Right ventricle myocardium superior (tissue), 1 donor: ENCODE data around the gene SYN1. TPM values are rescaled to one million over a fixed set of nuclear protein-coding genes. Genes with fewer than 3 reads are reported as not detected.
A peak's percentile ranks its signal among the peaks of the same experiment; 100 is the strongest.
"Not testable (repeated sequence)": the region's sequence is repeated elsewhere in the genome, so short reads cannot be mapped to it uniquely, and the experiment has no call there.

Experiments
- ATAC-seq: fragments of 200-7000 bp; cut with Tn5 transposase; one replicate; pipeline ENCODE4 v1.9.1; 2020; ENCODE audit warnings: mild to moderate bottlenecking; ENCODE audit not compliant: poor library complexity
- DNase-seq: peaks from one replicate; pipeline ENCODE4 v3.0.0-alpha.2; 2020
- intact Hi-C: fragments of 100-400 bp; cut with DNase I; formaldehyde crosslinking; loops from one replicate; pipeline ENCODE4 v1.11.2; 2022
- total RNA-seq: library from RNA; stranded (reverse); fragmentation: NEBNext Ultra II Directional; extraction: Animal tissue kit (Norgen Biotek cat#: 25700); gene quantifications from one replicate; pipeline ENCODE4 v1.2.1, GENCODE V29; 2021
- donor health status: DM: no; HTN: yes; CAD: no; lungs with severe emphysema.

Gene SYN1
- total RNA-seq, 1 donor from 2014 or later = 10.9 TPM

DNA sequence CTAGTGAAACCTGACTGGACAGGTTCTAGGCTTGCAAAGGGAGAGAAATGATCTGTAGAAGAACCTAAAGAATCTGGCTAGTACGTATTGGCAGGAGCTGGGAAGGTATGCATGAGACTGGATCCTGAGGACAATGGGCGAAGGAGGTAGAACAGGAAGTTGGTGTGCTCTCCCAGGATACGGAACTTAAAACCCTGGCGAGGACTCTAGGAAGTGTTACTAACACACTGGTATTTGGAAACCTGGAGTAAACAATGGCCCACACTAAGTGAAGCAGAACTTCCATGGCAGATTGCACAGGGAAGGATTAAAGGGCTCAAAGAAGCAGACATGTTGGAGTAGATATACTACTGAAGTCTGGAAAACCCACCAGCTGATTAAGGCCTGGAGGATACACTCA lies 9.1 kb downstream of the SYN1 start:
- no peak for ATAC-seq
- intact Hi-C loops = no loop called here
- DNase-seq = no peak

DNA sequence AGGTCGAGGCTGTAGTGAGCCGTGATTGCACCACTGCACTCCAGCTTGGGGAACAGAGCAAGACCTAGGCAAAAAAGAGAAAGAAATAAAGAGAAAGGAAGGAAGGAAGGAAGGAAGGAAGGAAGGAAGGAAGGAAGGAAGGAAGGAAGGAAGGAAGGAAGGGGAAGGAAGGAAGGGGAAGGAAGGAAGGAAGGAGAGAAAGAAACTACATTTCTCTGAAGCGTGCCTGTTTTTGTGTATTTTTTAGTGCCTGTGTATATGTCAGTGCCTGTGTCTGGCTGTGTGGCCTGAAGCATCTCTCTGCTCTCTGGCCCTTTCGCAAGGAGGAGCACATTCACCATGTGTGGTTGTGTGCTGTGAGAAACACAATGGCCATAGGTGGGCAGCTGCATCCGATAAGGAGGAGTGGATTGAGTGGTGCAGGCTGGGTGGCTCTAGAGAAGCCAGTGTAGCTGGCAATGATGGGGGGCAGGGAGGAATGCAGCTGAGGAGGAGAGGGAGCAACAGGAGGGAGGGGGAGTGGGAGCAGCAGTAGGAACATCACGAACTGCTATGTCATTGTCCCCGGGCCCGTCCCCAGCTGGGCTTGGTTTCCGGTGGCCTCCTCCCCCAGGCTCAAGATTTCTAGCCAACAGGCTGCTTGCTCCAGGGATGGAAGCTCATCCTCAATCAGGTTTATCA lies 11.4 kb downstream of the SYN1 start:
- intact Hi-C loops = no loop called here
- ATAC-seq = no peak
- DNase-seq = no peak

DNA sequence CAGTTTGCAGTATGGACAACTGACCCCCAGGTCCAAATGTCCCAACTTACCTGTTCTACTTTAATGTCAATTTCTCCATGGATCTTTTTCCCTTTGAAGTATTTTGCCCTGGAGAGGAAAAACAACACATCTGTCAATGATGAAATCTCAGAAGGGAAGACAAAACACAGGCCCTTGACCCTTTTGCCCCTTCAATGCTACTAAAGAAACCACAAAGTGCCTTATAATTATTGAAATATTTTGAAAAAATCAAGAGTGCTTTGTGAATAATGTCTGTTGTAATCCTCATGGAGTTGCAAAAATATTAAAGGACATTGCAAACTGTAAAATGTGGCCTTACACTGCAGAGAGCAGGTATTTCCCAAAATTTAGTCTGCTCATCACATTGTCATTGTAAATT lies 12.6 kb downstream of the SYN1 start:
- no peak for DNase-seq
- ATAC-seq = no peak
- intact Hi-C loops = no loop called here

DNA sequence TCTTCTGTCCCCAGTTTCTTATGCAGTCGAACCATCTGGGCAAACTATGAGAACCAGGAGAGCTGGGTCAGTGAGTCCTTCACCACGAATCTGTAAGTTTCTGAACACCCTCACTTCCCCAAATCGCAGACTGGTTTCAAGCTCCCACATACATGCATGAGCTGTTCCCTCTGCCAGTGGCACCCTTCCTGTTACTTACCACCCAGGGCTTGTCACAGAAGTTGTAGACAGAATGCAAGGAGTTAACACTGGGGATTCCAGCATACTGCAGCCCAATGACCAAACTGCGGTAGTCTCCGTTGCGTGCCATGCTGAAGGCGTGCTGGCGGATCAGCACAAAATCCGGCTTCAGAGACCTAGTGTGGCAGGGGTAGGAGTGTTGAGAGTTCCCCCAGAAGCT lies 14.6 kb downstream of the SYN1 start:
- intact Hi-C loops = no loop called here
- DNase-seq = no peak
- no peak for ATAC-seq

DNA sequence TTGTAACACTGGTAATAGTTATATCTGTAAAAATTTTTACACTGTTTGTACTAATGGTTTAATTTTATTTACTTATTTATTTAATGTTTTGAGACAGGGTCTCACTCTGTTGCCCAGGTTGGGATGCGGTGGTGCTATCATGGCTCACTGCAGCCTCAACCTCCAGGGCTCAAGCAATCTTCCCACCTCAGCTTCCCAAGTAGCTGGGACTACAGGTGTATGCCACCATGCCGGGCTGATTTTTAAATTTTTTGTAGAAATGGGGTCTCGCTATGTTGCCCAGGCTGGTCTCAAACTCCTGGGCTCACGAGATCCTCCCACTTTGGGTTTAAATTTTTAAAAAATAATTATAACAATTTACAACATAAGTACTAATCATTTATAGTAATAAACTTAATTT lies 16.5 kb downstream of the SYN1 start:
- intact Hi-C loops, DNase-seq, ATAC-seq: not testable (repeated sequence)

DNA sequence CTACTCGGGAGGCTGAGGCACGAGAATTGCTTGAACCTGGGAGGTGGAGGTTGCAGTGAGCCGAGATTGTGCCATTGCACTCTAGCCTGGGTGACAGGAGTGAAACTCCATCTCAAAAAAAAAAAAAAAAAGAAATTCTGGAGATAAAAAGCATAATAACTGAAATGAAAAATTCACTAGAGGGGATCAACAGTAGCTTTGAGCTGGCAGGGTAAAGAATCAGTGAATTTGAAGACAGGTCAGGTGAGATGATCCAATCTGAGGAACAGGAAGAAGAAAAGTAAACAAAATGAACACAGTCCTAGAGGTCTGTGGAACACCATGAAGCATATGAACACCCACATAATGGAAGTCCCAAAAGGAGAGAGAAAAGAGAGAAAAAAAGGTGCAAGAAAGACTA lies 22.4 kb downstream of the SYN1 start:
- ATAC-seq (no peak), DNase-seq (no peak)
- intact Hi-C loops = no loop called here

DNA sequence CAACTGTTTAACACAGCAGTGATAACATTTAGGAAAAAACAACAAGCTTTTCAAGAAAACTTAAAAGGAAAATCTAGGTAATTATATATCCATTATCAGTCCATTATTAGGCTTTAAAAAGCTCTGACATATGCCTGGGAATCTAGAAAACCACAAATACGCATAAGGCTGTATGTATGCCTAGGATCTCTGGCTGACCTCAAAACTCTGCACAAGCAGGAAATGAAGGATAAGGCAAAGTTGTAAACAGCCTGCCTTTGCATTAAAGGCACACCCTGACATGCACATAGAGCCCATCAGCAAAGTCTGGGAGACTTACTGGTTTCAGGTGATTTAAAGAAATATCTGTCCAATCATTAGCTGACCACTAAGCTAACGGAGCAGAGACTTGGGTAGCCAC lies 23.4 kb downstream of the SYN1 start:
- DNase-seq (no peak), ATAC-seq (no peak)
- intact Hi-C loops = no loop called here

DNA sequence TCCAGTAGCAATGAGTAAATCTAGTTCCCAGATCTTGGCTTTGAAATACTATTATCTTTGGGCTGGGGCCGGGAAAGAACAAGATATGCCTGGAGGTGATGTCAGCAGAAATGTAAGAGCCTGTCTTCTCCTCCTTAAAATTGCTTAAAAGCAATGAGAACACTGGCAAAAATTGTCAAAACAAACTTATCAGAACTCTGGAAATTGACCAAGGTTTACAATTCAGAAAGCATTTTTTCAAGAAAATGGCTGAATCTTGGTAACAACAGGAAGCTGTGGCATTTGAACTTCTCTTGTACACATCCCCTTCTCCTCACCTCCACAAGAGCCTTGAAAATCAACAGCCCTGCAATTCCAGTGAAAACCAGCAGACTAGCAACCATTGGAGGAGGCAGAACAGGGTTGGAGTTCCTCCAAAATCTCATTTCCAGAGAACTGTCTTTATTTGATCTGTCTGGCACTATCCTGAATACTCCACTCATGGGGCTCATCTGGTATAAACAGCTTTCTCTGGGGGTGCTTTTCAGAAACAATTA lies 23.9 kb downstream of the SYN1 start:
- intact Hi-C loops = no loop called here
- ATAC-seq = peak; percentile 57
- no peak for DNase-seq

DNA sequence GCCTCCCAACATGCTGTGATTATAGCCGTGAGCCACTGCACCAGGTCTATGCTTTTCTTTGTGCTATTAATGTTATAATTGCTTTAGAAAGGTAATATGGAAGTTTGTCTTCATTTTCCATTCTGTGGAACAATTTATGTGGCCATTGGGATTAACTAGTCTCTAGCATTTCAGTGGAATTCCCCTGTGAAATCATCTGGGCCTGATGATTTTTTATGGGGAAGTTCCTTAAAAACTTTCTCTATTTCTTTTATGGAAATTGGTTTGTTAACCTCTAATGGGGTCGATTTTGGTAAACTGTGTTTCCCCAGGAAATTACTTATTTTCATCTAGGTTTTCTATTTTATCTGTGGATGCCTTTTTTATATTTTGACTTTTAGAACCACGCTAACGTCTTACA lies 26.1 kb downstream of the SYN1 start:
- intact Hi-C loops = no loop called here
- ATAC-seq (no peak), DNase-seq (no peak)

DNA sequence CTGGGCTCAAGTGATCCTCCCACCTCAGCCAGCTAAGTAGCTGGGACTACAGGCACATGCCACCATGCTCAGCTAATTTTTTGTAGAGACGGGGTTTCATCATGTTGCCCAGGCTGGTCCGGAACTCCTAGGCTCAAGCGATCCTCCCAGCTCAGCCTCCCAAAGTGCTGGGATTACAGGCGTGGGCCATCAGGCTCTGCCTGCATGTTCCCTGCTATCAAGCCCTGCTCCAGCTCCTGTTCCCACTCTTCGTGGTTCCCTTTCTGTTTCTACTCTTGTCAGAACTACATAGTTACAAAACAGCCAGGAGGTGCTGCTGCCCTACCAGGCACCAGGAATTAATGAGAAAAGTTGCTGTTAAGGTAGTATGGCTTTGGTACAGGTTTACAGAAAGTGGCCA lies 28.7 kb downstream of the SYN1 start:
- intact Hi-C loops = no loop called here
- ATAC-seq (no peak), DNase-seq (no peak)

DNA sequence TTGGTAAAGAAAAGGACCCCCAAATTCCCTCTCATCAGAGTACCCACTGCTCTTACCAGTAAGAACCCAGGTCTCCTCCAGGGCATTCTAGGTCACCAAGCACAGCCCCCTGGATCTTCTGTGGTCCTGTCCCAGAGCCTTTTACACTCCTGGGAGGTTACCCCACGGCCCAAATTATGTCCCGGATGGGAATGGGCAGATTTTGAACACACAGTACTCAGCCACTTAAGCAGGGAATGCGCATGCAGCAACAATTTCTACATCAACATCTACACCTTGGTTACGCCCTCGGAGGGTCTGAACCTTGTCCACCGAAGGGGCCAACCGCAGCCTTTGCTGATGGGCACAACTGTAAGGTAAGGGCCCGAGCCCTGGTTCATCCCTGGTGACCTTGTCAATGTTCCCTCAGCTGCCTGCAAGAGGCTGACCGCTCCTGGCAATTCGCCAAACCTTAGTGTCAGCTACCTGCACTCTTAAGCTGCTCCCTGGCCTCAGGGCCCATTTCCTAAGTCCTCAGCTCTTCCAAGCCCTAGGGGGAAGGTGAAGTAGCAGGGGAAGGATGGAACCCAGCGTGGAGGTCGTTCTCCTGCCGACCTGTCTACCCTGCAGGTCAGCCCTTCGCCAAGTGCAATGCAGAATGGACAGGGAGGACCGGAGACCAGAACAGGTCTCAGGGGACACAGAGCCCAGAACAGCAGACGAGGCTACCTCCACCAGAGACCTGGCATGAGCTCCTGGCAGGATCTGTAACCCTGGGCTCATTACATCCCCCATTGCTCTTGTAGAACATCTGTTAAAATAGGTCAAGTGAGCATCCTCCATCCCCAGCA lies 31.5 kb downstream of the SYN1 start:
- DNase-seq (no peak), ATAC-seq (no peak)
- intact Hi-C loops = no loop called here

DNA sequence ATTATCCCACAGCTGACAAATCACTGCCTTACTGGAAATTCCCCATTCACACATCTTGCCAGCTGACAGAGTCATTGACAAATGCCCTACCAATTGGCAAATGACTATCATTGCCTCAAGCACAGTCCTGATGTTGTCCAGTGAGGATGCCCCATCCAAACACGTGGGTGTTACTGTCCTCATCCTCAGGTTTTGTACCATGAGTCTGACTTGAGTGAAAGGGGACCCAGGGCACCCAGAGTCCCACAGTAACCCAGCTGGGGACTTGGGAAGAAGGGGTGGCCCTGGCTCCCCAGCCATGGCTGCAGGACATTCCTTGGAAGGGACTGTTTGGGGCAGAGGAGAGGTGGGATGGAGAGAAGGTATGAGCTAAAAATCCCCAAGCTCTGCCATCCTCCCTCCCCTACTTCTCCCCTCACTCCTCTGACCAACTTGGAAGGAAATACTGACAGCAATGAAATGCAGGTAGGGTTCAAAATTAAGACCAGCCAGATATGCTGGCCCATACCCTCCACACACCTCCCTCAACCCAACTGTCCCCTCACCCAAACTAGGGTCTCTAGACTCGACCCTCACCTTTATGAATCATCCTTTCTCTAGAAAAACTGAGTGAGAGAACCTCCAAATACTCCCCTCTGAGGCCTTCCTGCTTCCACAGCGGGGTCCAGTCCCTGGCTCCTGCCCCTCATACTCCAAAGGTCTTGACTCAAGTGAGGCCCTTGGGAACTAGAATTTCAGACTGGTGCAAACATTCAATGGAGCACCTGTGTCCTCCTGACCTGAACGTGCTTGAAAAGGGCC lies 32.4 kb downstream of the SYN1 start:
- intact Hi-C loops = no loop called here
- ATAC-seq (no peak), DNase-seq (no peak)

DNA sequence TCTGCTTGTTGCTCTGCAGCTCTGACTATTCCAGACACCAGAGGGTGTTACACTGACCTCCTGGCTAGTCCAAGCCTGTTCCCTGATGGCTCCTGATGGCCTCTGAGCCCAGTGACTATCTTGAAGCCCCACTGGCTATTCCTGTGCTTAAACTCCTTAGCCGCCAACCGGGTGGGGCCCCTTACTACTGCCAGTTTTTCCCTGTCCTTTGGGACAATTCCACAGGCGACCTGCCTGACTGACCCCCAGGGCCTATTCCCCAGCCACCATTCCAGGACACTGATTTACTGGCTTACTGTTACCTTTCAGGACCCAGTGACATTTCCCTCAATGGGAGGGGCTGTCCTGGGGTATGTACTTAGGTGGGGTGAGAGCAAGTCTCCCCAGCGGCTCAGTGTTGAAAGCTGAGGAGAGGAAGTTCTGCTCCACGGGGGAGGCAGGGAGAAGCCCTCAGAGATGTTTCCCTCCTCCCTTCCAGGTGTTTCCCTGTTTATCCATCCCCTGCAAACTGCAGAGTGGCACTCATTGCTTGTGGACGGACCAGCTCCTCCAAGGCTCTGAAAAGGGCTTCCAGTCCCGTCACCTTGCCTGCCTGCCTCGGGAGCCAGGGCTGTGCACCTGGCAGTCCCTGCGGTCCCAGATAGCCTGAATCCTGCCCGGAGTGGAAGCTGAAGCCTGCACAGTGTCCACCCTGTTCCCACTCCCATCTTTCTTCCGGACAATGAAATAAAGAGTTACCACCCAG lies 33.4 kb downstream of the SYN1 start:
- ATAC-seq = no peak
- DNase-seq = no peak
- intact Hi-C loops = no loop called here

DNA sequence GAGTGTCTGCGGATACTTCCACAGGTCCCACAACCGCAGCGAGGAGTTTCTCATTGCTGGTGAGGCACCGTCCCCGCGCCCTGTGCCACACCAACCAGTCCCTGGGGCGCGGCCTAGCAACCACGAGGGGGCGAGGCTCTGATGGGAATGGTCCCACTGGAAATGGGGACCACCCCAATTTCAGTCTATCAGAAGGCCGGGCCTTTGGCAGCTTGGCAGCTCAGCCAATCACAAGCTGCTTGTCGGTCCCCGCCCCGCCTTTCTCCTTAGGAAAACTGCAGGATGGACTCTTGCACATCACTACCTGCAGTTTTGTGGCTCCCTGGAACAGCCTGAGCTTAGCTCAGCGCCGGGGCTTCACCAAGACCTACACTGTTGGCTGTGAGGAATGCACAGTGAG lies 34.4 kb downstream of the SYN1 start:
- intact Hi-C loops = no loop called here

DNA sequence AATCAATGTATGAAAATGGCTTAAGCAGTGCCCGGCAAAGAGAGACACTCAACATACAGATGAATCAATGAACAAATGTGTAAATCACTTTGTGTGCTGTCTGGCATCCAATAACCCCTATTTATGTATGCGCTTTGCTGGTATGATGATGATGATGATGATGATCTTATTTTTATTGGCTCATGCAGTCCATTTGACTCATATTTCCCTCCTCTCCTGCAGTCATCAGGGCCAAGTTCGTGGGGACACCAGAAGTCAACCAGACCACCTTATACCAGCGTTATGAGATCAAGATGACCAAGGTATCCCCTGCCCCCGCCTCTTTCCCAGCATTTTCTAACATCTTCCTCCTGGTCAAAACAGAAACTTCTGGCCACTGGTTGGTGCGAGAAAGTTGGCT lies 34.9 kb downstream of the SYN1 start:
- DNase-seq (no peak), ATAC-seq (no peak)
- intact Hi-C loops = no loop called here

More for the DNA sequence above, 34.4 kb downstream of the SYN1 start:
- DNase-seq (no peak), ATAC-seq (no peak)

DNA sequence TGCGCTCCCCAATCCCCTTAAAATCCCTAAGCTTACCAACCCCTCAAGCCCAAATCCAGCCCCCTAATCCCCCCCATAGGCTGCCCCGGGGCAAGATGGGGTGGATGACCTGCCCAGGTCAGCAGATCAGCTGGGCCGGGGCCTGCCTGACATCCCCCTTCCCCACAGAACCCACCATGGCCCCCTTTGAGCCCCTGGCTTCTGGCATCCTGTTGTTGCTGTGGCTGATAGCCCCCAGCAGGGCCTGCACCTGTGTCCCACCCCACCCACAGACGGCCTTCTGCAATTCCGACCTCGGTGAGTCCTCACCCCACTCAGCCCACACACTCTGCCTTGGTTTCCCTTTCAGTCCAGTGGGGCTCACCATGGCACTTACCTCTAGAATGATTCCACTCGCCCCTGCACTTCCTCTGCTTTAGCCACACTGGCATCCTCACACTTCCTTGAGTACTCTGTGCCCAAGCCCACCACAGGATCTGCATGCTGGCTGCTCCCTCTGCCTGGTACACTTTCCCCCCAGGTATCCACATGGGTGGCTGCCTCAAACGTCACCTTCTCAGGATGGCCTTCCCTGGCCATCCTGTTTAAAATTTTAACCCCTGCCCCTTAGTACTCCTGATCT lies 36.3 kb downstream of the SYN1 start:
- intact Hi-C loops = no loop called here
- no peak for DNase-seq
- ATAC-seq = no peak

DNA sequence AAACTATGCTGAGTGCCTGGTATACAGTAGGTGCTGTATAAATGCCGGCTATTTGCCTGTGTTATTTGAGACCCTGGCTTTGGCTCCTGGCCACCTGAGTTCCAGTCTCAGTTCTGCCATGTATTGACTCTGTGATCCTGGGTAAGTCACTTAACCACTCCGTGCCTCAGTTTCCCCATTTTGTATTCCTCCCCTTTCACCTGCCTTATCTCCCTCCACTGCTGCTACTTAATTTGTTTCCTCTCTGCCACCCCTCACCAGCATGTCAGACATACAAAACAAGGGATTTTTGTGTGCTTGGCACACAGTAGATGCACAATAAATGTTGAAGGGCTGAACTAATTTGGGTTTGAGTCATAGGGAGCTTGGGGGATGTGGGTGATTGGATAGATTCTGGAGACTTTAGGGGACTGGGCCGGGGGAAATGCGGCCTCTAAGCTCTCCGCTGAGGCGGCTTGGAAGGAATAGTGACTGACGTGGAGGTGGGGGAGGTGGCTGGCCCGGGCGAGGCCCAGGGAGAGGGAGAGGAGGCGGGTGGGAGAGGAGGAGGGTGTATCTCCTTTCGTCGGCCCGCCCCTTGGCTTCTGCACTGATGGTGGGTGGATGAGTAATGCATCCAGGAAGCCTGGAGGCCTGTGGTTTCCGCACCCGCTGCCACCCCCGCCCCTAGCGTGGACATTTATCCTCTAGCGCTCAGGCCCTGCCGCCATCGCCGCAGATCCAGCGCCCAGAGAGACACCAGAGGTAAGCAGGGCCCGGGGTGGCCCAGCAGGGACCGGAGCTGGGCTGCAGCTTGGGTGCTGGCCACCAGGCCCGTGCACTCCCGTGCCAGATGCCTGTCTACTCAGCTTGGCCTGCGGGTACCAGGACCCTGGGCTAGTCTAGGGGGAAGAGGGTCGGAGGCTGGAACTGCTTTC lies 37.7 kb downstream of the SYN1 start, which contains the start of gene TIMP1:
TIMP1 (plus strand) TSS at position 706 of the 917 bp plus-strand sequence. CDS start 980 bp downstream, outside the sequence.
- peak; percentile 94 for ATAC-seq
- intact Hi-C loops = no loop called here
- DNase-seq = peak; percentile 93
